ENCODE data around the gene NTRK1. TPM values are rescaled to one million over a fixed set of nuclear protein-coding genes. Genes with fewer than 3 reads are reported as not detected.

Gene NTRK1
- total and polyA plus RNA-seq, 2 of the 13 experiments (the other 11 are each of a cell fraction or from before 2014, with no cell fraction given) = not detected

DNA sequence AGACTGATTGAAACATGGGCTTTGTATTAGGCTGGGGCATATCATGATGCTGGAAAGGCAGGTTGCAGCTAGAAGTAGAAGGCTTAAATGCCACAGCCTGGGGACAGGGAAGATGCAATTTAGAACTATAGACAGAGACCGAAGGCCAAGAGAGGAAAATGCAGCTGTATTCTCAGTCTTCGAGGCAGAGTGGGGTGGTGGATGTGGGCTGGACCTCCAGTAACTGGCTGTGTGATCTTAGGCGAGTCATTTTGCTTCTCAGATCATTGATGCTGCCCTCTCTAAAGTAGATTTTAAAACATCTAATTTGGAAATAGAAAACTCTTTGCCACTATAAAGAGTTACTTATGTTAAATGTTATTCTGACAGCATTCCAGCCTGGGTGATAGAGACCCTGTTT is 26.3 kb upstream of the NTRK1 start:
- peaks cover 13% of the 10 kb centered on the region for H3K4me1 ChIP-seq (ENCODE audit: insufficient read depth, low read length)
- in situ Hi-C loops (cut with HindIII; ENCODE audit: extremely low pct_ligation_motif_present, low pct_unique_long_range_greater_than_20kb) (no loop called here), intact Hi-C loops (cut with micrococcal nuclease; ENCODE audit: unreplicated experiment) (no loop called here)
- H3K4me3 ChIP-seq (replicated peaks in 1 of 3; ENCODE audit: insufficient read depth in 1 of 3, low read depth in 2 of 3, low read length in 3 of 3) = no peak overlapping the region
- BruUV-seq (replicated peaks) = no TSS peak
- peaks cover 0 to 35% of the 10 kb centered on the region in 2 experiments; a peak in 2 of 5 replicates for H3K27me3 ChIP-seq (ENCODE audit: control insufficient read depth in 1 of 2, insufficient read depth in 2 of 2, low read length in 2 of 2)
- no peaks in the 10 kb centered on the region for H3K79me2 ChIP-seq (ENCODE audit: insufficient read depth, low read length)
- TF ChIP-seq HOXA5 (CRISPR knock-in tag; IDR thresholded peaks at IDR 0.05) = no peak
- TF ChIP-seq ZBTB7A (CRISPR knock-in tag; IDR thresholded peaks at IDR 0.05) = no peak
- FAIRE-seq (no peak), ATAC-seq (no peak), DNase-seq (ENCODE audit: low spot score) (no peak)
- ChIA-PET CTCF (ENCODE audit: low intra/inter-chr PET ratio, low total read pairs) (no interaction called here), POLR2A (no interaction called here)
- 3% methylated on average over 3 of the region's 3 CpGs for WGBS (ENCODE audit: low lambda C conversion rate)
- H3K9ac ChIP-seq (ENCODE audit: insufficient read depth, low read depth, low read length) = no peak overlapping the region
- H4K20me1 ChIP-seq (ENCODE audit: insufficient read depth, low read length) = 0 out of 2 replicates have a peak, but pooled peaks cover 5% of the 10 kb centered on the region
- no peak overlapping the region for H3K4me2 ChIP-seq (ENCODE audit: low read depth, low read length)
- H3K36me3 ChIP-seq (replicated peaks in 1 of 2; ENCODE audit: control insufficient read depth in 1 of 2, insufficient read depth in 2 of 2, low read length in 2 of 2) = no peaks in the 10 kb centered on the region
- no peak overlapping the region for H3K27ac ChIP-seq (ENCODE audit: extremely low read length, insufficient read depth, low read length)
- no peak overlapping the region for H2AFZ ChIP-seq (ENCODE audit: low read length)
- no peaks in the 10 kb centered on the region for H3K9me3 ChIP-seq (ENCODE audit: low read length)

DNA sequence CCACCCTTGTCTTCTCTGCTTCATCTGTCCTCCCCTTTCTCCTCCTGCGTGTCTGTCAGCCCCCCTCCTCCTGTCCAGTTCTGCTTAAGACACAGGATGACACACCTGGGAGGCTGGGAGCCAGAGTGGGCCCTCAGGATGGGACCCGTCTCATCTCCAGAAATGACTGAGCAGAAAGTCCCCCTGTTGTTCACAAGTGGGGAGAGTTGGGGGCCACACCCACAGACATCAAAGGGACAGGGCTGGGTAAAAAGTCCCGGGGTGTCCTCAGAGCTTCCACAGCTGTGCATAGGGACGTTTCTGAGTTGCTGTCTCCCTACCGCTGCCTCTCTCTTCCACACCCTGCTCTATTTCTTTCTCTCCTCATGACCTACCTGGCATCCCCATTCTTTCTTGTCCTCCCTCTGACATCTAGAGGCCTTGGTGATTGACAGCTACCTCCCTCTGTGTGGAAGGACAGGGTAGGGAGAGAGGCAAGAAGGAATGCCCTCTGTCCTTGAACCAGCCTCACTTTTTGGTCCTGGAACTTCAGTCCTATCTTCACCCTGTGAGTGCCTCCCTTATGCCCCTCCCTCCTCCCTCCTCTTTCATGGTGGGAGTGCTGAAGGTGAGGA is 24.5 kb upstream of the NTRK1 start:
- Histone ChIP-seq H3K36me3 (replicated peaks in 1 of 2; ENCODE audit: control insufficient read depth in 1 of 2, insufficient read depth in 2 of 2, low read length in 2 of 2) (no peaks in the 10 kb centered on the region), H3K4me1 (ENCODE audit: insufficient read depth, low read length) (no peaks in the 10 kb centered on the region), H3K9me3 (ENCODE audit: low read length) (no peaks in the 10 kb centered on the region), H3K79me2 (ENCODE audit: insufficient read depth, low read length) (no peaks in the 10 kb centered on the region), H3K4me3 (replicated peaks in 1 of 3; ENCODE audit: insufficient read depth in 1 of 3, low read depth in 2 of 3, low read length in 3 of 3) (no peak overlapping the region), H3K4me2 (ENCODE audit: low read depth, low read length) (no peak overlapping the region), H4K20me1 (ENCODE audit: insufficient read depth, low read length) (0 out of 2 replicates have a peak, but pooled peaks cover 5% of the 10 kb centered on the region), H3K27ac (ENCODE audit: extremely low read length, insufficient read depth, low read length) (no peak overlapping the region), H2AFZ (ENCODE audit: low read length) (no peak overlapping the region), H3K27me3 (ENCODE audit: control insufficient read depth in 1 of 2, insufficient read depth in 2 of 2, low read length in 2 of 2) (peaks cover 1 to 38% of the 10 kb centered on the region in 2 experiments; a peak in 3 of 5 replicates), H3K9ac (ENCODE audit: insufficient read depth, low read depth, low read length) (no peak overlapping the region)
- CTCF ChIA-PET (ENCODE audit: low intra/inter-chr PET ratio, low total read pairs) = no interaction called here
- intact Hi-C loops (cut with micrococcal nuclease; ENCODE audit: unreplicated experiment) = no loop called here
- BruUV-seq (replicated peaks) = no TSS peak
- FAIRE-seq = no peak
- 9% methylated on average over 4 of the region's 5 CpGs for WGBS (ENCODE audit: low lambda C conversion rate)
- POLR2A ChIA-PET = no interaction called here
- ATAC-seq = no peak
- in situ Hi-C loops (cut with HindIII; ENCODE audit: extremely low pct_ligation_motif_present, low pct_unique_long_range_greater_than_20kb) = no loop called here
- no peak for DNase-seq (ENCODE audit: low spot score)
- TF ChIP-seq ZNF615 (CRISPR knock-in tag; IDR thresholded peaks at IDR 0.05; ENCODE audit: borderline replicate concordance) = no peak
- TF ChIP-seq MIER3 (CRISPR knock-in tag; IDR thresholded peaks at IDR 0.05; ENCODE audit: borderline replicate concordance) = no peak
- TF ChIP-seq, protein P1, sequence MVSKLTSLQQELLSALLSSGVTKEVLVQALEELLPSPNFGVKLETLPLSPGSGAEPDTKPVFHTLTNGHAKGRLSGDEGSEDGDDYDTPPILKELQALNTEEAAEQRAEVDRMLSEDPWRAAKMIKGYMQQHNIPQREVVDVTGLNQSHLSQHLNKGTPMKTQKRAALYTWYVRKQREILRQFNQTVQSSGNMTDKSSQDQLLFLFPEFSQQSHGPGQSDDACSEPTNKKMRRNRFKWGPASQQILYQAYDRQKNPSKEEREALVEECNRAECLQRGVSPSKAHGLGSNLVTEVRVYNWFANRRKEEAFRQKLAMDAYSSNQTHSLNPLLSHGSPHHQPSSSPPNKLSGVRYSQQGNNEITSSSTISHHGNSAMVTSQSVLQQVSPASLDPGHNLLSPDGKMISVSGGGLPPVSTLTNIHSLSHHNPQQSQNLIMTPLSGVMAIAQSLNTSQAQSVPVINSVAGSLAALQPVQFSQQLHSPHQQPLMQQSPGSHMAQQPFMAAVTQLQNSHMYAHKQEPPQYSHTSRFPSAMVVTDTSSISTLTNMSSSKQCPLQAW (CRISPR knock-in tag; IDR thresholded peaks at IDR 0.05) = no peak
- no peak for TF ChIP-seq FOXM1 (CRISPR knock-in tag; IDR thresholded peaks at IDR 0.05)
- no peak for TF ChIP-seq SMARCC2 (IDR thresholded peaks at IDR 0.05)
- no peak for TF ChIP-seq ZFP62 (CRISPR knock-in tag; IDR thresholded peaks at IDR 0.05)
- TF ChIP-seq, protein P2, sequence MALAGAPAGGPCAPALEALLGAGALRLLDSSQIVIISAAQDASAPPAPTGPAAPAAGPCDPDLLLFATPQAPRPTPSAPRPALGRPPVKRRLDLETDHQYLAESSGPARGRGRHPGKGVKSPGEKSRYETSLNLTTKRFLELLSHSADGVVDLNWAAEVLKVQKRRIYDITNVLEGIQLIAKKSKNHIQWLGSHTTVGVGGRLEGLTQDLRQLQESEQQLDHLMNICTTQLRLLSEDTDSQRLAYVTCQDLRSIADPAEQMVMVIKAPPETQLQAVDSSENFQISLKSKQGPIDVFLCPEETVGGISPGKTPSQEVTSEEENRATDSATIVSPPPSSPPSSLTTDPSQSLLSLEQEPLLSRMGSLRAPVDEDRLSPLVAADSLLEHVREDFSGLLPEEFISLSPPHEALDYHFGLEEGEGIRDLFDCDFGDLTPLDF (CRISPR knock-in tag; IDR thresholded peaks at IDR 0.05) = no peak
- no peak for TF ChIP-seq HNF4A (CRISPR knock-in tag; IDR thresholded peaks at IDR 0.05)

All from HepG2 (cell line).